ENCODE data around the gene CCNB2.

CCNB2 gene

GRCh38 chr15:59169251-59169708 is 64.3 kb downstream of the CCNB2 start:
- DNase-seq, result no peak

GRCh38 chr15:59170295-59171066 is 65.5 kb downstream of the CCNB2 start:
- no peak for DNase-seq

DNA sequence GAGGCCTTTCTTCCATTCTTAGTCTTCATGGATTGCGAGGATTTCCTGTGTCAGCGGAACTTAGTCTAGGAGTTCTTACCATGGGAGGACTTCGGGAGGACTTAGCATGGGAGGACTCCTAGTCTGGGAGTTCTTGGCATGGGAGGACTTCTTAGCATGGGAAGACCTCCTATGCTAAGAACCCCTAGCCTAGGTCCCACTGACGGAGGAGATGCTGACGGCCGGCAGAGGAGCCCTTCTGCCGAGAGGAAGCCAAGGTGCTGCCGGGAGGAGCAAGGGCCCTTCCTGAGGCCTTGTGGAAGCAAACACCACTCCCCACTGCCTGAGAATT is 66.1 kb downstream of the CCNB2 start:
- no peak for DNase-seq

- DNase-seq, result no peak
These were observed 67.4 kb downstream of the CCNB2 start for GRCh38 chr15:59172289-59172901.

GRCh38 chr15:59173194-59173593 is 68.2 kb downstream of the CCNB2 start:
- DNase-seq, result no peak

DNA sequence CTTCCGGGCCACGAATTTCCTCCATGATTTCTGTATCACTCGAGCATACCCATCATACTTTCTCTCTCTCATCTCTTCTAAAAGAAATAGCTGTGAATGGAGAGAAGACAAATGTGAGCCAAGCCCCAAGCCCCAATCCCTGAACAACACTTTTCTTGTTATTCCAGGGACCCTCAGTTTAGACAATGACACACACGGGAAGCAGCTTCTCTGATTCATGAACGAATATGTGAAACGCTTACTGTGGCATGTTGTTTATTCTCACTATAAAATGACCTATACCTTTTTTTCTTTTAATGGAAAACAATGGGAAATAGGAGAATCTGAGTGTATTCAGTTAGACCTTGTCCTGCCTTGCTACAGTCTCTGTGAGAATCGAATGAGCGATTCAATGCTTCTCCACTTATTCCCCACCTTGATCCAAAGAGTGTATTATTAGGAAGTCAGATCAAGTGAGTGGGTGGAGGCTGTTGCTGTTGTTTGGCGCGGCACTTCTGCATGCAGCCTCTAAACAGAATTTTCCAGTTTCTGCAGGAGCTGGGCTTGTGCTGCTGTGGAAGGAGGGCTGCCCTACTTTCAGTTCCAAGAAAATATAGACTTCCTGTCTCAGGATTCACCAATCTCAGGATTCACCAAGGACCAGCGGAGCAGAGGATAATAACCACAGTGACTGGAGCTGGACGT is 69.3 kb downstream of the CCNB2 start:
- DNase-seq, result no peak
